Measurements from ENCODE around the gene RNF217.
"Not testable (repeated sequence)": the region's sequence is repeated elsewhere in the genome, so short reads cannot be mapped to it uniquely, and the experiment has no call there.

Gene RNF217

DNA sequence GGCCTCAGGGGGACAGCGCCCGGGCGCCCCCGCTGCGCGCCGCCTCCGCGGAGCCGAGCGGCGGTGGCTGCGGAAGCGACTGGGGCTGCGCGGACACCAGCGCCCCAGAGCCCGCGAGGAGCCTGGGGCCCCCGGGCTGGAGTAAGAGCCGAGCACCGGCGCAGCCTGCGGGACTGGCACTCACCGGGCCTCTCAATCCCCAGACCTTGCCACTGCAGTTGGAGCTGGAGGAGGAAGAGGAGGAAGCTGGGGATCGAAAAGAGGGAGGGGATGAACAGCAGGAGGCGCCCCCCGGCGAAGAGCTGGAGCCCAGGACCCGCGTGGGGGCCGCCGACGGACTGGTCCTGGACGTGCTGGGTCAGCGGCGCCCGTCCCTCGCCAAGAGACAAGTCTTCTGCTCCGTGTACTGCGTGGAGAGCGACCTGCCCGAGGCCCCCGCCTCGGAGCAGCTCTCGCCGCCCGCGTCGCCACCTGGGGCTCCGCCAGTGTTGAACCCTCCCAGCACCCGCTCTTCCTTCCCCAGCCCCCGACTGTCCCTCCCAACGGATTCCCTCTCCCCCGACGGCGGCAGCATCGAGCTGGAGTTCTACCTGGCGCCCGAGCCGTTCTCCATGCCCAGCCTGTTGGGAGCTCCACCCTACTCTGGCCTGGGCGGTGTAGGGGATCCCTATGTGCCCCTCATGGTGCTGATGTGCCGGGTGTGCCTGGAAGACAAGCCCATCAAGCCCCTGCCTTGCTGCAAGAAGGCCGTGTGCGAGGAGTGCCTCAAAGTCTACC is 590 bp downstream of the RNF217 start:
- H3K36me3 ChIP-seq (ENCODE audit: control insufficient read depth in 2 of 2, insufficient read depth in 2 of 2, low read length in 2 of 2) = no peaks in the 10 kb centered on the region
- H3K9me3 ChIP-seq (ENCODE audit: control insufficient read depth in 2 of 2, low read length in 2 of 2) = no peaks in the 10 kb centered on the region
- H3K4me1 ChIP-seq (ENCODE audit: control insufficient read depth in 2 of 2, insufficient read depth in 2 of 2, low read length in 2 of 2) = peaks cover 0 to 8% of the 10 kb centered on the region in 2 donors
- peak overlapping the region; percentile 58 to 77 for H3K9ac ChIP-seq (ENCODE audit: low read depth in 1 of 2, low read length in 2 of 2)
- H3K27me3 ChIP-seq (ENCODE audit: control insufficient read depth in 2 of 2, insufficient read depth in 2 of 2, low read length in 2 of 2) = no peaks in the 10 kb centered on the region
- H3K4me3 ChIP-seq (ENCODE audit: low read length in 2 of 2) = peak overlapping the region; percentile 74 to 81
- peak overlapping the region; percentile 65 to 75 for H3K27ac ChIP-seq (ENCODE audit: low read depth in 2 of 2, low read length in 2 of 2)

DNA sequence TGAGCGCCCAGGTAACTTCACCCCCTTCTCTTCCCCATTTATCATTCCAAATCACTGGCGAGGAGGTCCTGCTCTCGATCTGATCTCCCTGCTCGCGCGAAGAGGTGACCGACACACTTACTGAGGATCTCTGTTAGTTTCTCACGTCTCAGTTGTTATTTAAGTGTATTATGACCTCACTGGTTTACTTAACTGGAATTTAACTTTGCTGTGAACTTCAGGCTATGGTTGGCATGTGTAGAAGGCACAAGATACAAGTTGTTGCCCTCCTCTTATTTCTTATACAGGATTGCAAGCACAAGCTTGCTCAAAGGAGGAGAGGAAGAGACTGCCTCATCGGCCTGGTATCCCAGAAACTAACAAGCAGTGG is 1.2 kb downstream of the RNF217 start:
- H3K36me3 ChIP-seq (ENCODE audit: control insufficient read depth in 2 of 2, insufficient read depth in 2 of 2, low read length in 2 of 2) = no peaks in the 10 kb centered on the region
- H3K4me1 ChIP-seq (ENCODE audit: control insufficient read depth in 2 of 2, insufficient read depth in 2 of 2, low read length in 2 of 2) = peaks cover 0 to 8% of the 10 kb centered on the region in 2 donors
- H3K4me3 ChIP-seq (ENCODE audit: low read length in 2 of 2) = peak overlapping the region; percentile 74 to 81
- H3K27ac ChIP-seq (ENCODE audit: low read depth in 2 of 2, low read length in 2 of 2) = peak overlapping the region; percentile 65 to 75
- no peaks in the 10 kb centered on the region for H3K9me3 ChIP-seq (ENCODE audit: control insufficient read depth in 2 of 2, low read length in 2 of 2)
- no peaks in the 10 kb centered on the region for H3K27me3 ChIP-seq (ENCODE audit: control insufficient read depth in 2 of 2, insufficient read depth in 2 of 2, low read length in 2 of 2)
- H3K9ac ChIP-seq (ENCODE audit: low read depth in 1 of 2, low read length in 2 of 2) = peak overlapping the region; percentile 58 to 77

DNA sequence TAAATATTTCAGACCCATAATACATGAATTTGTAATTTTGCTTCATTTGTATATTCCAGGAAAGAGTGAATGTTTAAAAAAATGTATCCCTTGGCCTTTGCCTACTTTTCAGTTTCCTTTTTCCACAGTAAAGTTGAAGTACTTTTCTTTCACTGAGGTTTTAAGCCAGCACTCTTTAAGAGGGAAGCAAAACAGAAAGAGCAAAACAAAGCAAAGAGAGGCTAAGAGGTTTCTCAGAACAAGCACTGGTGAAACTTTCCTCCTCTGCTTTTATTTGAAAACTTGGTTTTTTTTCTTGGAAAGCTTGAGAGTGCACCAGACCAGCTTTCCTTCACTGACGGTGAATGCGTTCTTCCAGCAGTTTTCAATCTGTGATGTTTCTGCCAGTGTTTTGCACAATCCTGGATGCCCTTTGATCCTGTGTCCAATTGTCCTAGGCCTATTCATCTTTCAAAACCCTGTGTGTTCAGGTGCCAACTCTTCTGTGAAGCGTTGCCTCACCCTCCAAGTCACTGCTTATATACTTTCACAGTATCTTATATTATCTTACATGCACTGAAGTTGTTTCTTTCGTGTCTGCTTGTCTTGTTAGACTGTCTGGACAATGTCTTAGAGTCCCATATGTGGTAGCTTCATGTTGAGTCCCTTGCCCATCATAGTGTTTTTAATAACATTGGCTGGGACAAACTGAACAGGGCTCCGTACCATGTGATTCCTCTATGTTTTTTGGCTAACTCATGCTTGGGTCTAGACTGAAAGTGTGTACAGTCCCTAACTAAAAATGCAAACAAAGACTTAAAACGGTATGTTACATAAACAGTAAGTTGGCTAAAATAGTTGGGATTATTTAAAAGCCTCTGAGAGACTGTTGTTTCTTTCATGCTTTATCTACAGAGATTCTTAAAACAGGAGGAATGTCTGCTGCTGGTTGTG is 1.9 kb downstream of the RNF217 start:
- Histone ChIP-seq H3K9me3 (ENCODE audit: control insufficient read depth in 2 of 2, low read length in 2 of 2) (no peaks in the 10 kb centered on the region), H3K4me1 (ENCODE audit: control insufficient read depth in 2 of 2, insufficient read depth in 2 of 2, low read length in 2 of 2) (peaks cover 0 to 8% of the 10 kb centered on the region in 2 donors), H3K27me3 (ENCODE audit: control insufficient read depth in 2 of 2, insufficient read depth in 2 of 2, low read length in 2 of 2) (no peaks in the 10 kb centered on the region), H3K36me3 (ENCODE audit: control insufficient read depth in 2 of 2, insufficient read depth in 2 of 2, low read length in 2 of 2) (no peaks in the 10 kb centered on the region), H3K27ac (ENCODE audit: low read depth in 2 of 2, low read length in 2 of 2) (peak overlapping the region in 1 of 2 donors; percentile 65), H3K4me3 (ENCODE audit: low read length in 2 of 2) (peak overlapping the region; percentile 74 to 81), H3K9ac (ENCODE audit: low read depth in 1 of 2, low read length in 2 of 2) (peak overlapping the region in 1 of 2 donors; percentile 77)

DNA sequence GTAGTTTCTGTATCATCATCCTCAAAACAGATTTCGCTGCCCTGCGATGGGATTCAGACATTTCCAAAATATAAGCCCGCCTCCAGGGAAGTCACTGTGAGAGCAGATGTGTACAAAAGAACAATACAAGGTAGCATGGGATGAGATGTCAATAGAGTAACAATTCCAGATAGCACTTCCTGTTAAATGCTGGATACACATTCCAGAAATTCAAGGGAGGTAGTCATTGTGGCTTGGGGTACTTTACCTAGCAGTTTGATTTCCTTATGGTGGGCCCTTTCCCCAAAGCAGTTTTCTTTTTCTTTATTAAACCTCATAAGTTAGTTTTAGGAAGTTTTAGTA is 2.5 kb downstream of the RNF217 start:
- Histone ChIP-seq H3K27me3 (ENCODE audit: control insufficient read depth in 2 of 2, insufficient read depth in 2 of 2, low read length in 2 of 2) (no peaks in the 10 kb centered on the region), H3K4me3 (ENCODE audit: low read length in 2 of 2) (peak overlapping the region; percentile 74 to 81), H3K9ac (ENCODE audit: low read depth in 1 of 2, low read length in 2 of 2) (no peak overlapping the region), H3K27ac (ENCODE audit: low read depth in 2 of 2, low read length in 2 of 2) (peak overlapping the region in 1 of 2 donors; percentile 65), H3K4me1 (ENCODE audit: control insufficient read depth in 2 of 2, insufficient read depth in 2 of 2, low read length in 2 of 2) (peaks cover 0 to 8% of the 10 kb centered on the region in 2 donors), H3K36me3 (ENCODE audit: control insufficient read depth in 2 of 2, insufficient read depth in 2 of 2, low read length in 2 of 2) (no peaks in the 10 kb centered on the region), H3K9me3 (ENCODE audit: control insufficient read depth in 2 of 2, low read length in 2 of 2) (no peaks in the 10 kb centered on the region)

DNA sequence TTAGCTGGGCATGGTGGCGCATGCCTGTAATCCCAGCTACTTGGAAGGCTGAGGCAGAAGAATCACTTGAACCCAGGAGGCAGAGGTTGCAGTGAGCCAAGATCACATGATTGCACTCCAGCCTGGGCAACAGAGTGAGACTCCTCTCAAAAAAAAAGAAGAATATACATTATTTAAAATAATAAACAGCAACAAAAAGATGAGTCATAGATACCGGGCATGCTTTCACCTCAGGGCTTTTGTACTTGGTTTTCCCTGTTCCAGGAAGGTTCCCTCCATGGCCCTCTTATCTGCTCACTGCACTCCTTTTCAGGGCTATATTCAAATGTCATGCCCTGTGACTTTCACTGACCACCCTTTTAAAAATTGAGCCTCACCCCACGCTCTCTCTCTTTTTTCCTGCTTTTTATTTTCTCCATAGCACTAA is 3.2 kb downstream of the RNF217 start:
- not testable (repeated sequence) for H3K9me3 ChIP-seq (ENCODE audit: control insufficient read depth in 2 of 2, low read length in 2 of 2); H3K4me3 ChIP-seq (ENCODE audit: low read length in 2 of 2); H3K36me3 ChIP-seq (ENCODE audit: control insufficient read depth in 2 of 2, insufficient read depth in 2 of 2, low read length in 2 of 2); H3K4me1 ChIP-seq (ENCODE audit: control insufficient read depth in 2 of 2, insufficient read depth in 2 of 2, low read length in 2 of 2); H3K9ac ChIP-seq (ENCODE audit: low read depth in 1 of 2, low read length in 2 of 2); H3K27me3 ChIP-seq (ENCODE audit: control insufficient read depth in 2 of 2, insufficient read depth in 2 of 2, low read length in 2 of 2); H3K27ac ChIP-seq (ENCODE audit: low read depth in 2 of 2, low read length in 2 of 2)

DNA sequence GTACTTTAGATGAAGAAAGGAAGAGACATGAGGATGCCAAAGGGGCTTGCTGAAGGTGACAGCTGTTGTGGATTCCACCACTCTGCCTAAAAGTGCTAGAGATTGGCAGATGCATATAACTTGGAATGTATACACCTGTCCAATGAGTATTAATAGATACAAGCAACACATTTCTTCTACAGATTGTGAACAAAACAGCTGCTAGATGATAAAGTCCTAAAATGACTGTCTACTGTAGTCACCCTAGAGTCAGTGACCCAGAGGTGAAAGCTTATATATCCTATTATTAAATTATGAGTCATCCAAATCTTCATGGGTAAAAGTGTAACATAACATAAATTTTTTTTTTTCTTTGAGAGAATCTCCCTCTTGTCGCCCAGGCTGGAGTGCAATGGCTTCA is 5.2 kb downstream of the RNF217 start:
- no peak overlapping the region for H3K27ac ChIP-seq (ENCODE audit: low read depth in 2 of 2, low read length in 2 of 2)
- no peak overlapping the region for H3K4me3 ChIP-seq (ENCODE audit: low read length in 2 of 2)
- peaks cover 0 to 8% of the 10 kb centered on the region in 2 donors for H3K4me1 ChIP-seq (ENCODE audit: control insufficient read depth in 2 of 2, insufficient read depth in 2 of 2, low read length in 2 of 2)
- no peaks in the 10 kb centered on the region for H3K36me3 ChIP-seq (ENCODE audit: control insufficient read depth in 2 of 2, insufficient read depth in 2 of 2, low read length in 2 of 2)
- no peaks in the 10 kb centered on the region for H3K27me3 ChIP-seq (ENCODE audit: control insufficient read depth in 2 of 2, insufficient read depth in 2 of 2, low read length in 2 of 2)
- H3K9me3 ChIP-seq (ENCODE audit: control insufficient read depth in 2 of 2, low read length in 2 of 2) = no peaks in the 10 kb centered on the region
- H3K9ac ChIP-seq (ENCODE audit: low read depth in 1 of 2, low read length in 2 of 2) = no peak overlapping the region

DNA sequence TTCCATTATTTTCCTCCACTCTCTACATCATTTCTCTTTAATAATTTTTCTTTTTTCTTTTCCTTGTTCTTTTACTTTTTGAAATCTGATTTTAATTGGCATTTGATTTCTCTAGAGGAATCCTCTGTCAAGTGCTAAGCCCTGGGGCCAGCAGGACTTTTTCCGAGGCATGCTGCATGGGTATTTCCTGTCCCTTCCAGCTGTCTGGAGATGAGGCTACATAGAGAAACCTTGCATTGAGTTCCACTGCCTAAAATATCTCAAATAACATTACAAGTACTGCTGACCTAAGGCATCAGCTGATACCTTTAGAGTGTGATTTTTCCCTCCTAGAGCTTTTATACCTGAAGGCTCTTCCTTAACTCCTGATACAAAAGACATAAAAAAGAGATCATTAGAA is 6.2 kb downstream of the RNF217 start:
- Histone ChIP-seq H3K4me3 (ENCODE audit: low read length in 2 of 2) (no peak overlapping the region), H3K36me3 (ENCODE audit: control insufficient read depth in 2 of 2, insufficient read depth in 2 of 2, low read length in 2 of 2) (no peaks in the 10 kb centered on the region), H3K9ac (ENCODE audit: low read depth in 1 of 2, low read length in 2 of 2) (no peak overlapping the region), H3K27ac (ENCODE audit: low read depth in 2 of 2, low read length in 2 of 2) (no peak overlapping the region), H3K9me3 (ENCODE audit: control insufficient read depth in 2 of 2, low read length in 2 of 2) (no peaks in the 10 kb centered on the region), H3K27me3 (ENCODE audit: control insufficient read depth in 2 of 2, insufficient read depth in 2 of 2, low read length in 2 of 2) (no peaks in the 10 kb centered on the region), H3K4me1 (ENCODE audit: control insufficient read depth in 2 of 2, insufficient read depth in 2 of 2, low read length in 2 of 2) (peaks cover 0 to 8% of the 10 kb centered on the region in 2 donors)

DNA sequence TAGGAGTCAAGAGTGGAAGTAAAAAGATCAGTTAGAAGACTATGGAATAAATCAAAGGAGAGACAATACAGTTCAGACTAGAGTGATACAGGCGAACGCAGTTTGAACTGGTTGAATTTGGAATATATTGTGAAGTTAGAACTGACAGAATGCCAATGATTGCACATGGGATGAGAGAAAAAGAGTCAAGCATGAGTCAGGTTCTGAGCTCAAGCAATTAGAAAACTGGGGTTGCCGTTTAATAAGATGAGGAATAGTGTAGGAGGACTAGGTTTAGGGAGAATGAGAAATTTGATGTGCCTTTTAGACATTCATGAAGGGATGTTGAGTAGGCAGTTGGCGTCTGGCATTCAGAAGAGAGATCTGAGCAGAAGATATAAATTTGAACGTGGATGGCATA is 8.0 kb downstream of the RNF217 start:
- H3K4me3 ChIP-seq (ENCODE audit: low read length in 2 of 2) = no peak overlapping the region
- no peaks in the 10 kb centered on the region for H3K27me3 ChIP-seq (ENCODE audit: control insufficient read depth in 2 of 2, insufficient read depth in 2 of 2, low read length in 2 of 2)
- no peak overlapping the region for H3K27ac ChIP-seq (ENCODE audit: low read depth in 2 of 2, low read length in 2 of 2)
- H3K9me3 ChIP-seq (ENCODE audit: control insufficient read depth in 2 of 2, low read length in 2 of 2) = no peaks in the 10 kb centered on the region
- H3K9ac ChIP-seq (ENCODE audit: low read depth in 1 of 2, low read length in 2 of 2) = no peak overlapping the region
- H3K4me1 ChIP-seq (ENCODE audit: control insufficient read depth in 2 of 2, insufficient read depth in 2 of 2, low read length in 2 of 2) = no peaks in the 10 kb centered on the region
- H3K36me3 ChIP-seq (ENCODE audit: control insufficient read depth in 2 of 2, insufficient read depth in 2 of 2, low read length in 2 of 2) = no peaks in the 10 kb centered on the region

DNA sequence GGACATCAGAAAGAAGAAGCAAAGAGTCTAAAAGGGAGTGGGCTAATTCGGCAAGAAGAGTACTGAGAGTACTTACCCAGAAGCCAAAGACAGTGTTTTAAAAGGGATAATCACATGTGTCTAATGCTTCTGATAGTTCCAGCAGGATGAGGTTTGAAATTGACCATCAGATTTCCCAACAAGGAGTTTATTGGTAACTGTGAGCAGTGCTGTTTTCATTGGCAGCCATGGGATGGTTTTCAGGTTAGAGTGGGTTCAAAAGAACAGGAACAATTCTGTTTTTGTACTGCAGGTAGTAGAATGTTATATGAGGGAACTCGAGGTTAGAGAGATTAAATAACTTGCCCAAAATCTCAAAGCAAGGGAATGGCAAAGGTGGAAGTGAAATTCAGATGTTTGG is 8.5 kb downstream of the RNF217 start:
- Histone ChIP-seq H3K27me3 (ENCODE audit: control insufficient read depth in 2 of 2, insufficient read depth in 2 of 2, low read length in 2 of 2) (no peaks in the 10 kb centered on the region), H3K9ac (ENCODE audit: low read depth in 1 of 2, low read length in 2 of 2) (no peak overlapping the region), H3K4me1 (ENCODE audit: control insufficient read depth in 2 of 2, insufficient read depth in 2 of 2, low read length in 2 of 2) (no peaks in the 10 kb centered on the region), H3K4me3 (ENCODE audit: low read length in 2 of 2) (no peak overlapping the region), H3K27ac (ENCODE audit: low read depth in 2 of 2, low read length in 2 of 2) (no peak overlapping the region), H3K9me3 (ENCODE audit: control insufficient read depth in 2 of 2, low read length in 2 of 2) (no peaks in the 10 kb centered on the region), H3K36me3 (ENCODE audit: control insufficient read depth in 2 of 2, insufficient read depth in 2 of 2, low read length in 2 of 2) (no peaks in the 10 kb centered on the region)

DNA sequence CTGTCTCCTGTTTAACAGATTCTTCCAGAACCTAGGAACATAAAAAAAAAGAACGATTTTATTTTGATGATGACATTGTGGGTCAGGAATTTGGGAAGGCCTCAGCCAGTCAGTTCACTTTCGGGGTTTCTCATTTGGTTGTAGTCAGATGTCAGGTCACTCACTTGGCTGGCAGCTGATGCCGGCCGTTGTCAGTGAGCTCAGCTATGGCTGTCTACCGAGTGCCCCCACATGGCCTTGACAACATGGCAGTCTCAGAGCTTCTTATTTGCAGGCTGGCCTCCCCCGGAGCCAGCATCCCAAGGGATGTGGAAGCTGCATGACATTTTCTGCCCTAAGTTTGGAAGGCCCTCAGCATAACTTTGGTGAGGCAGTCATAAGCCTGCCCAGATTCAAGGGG is 11.5 kb downstream of the RNF217 start:
- H3K27me3 ChIP-seq (ENCODE audit: control insufficient read depth in 2 of 2, insufficient read depth in 2 of 2, low read length in 2 of 2) = no peaks in the 10 kb centered on the region
- no peak overlapping the region for H3K27ac ChIP-seq (ENCODE audit: low read depth in 2 of 2, low read length in 2 of 2)
- peaks cover 0 to 4% of the 10 kb centered on the region in 2 donors for H3K36me3 ChIP-seq (ENCODE audit: control insufficient read depth in 2 of 2, insufficient read depth in 2 of 2, low read length in 2 of 2)
- no peak overlapping the region for H3K4me3 ChIP-seq (ENCODE audit: low read length in 2 of 2)
- no peaks in the 10 kb centered on the region for H3K9me3 ChIP-seq (ENCODE audit: control insufficient read depth in 2 of 2, low read length in 2 of 2)
- H3K9ac ChIP-seq (ENCODE audit: low read depth in 1 of 2, low read length in 2 of 2) = no peak overlapping the region
- H3K4me1 ChIP-seq (ENCODE audit: control insufficient read depth in 2 of 2, insufficient read depth in 2 of 2, low read length in 2 of 2) = no peaks in the 10 kb centered on the region

Measured in mucosa of rectum (tissue), 2 donors.